GM12878 (cell line): Measurements from ENCODE around the gene HINT2. TPM values are rescaled to one million over a fixed set of nuclear protein-coding genes. Genes with fewer than 3 reads are reported as not detected.

ENCODE experiments used
- ATAC-seq: fragments of 200-7000 bp; cut with Tn5 transposase; 3 replicates; pipeline ENCODE4 v1.9.1; 2020; ENCODE audit warnings: mild to moderate bottlenecking, moderate library complexity
- BruUV-seq: library from RNA; stranded (reverse); fragments of 400-500 nt; replicated peaks from 2 replicates; lab custom pipeline; 2021; lab: Mats Ljungman, UMichigan
- CTCF ChIA-PET: fragments of 300-600 bp; sonication (Branson Sonifier 250); formaldehyde crosslinking; extraction: SDS; loops from one replicate; lab custom pipeline; 2021; ENCODE audit warnings: inconsistent platforms; lab: Yijun Ruan, JAX
- POLR2A ChIA-PET: fragments of 350-600 bp; formaldehyde crosslinking; extraction: SDS; loops from one replicate; lab custom pipeline; 2021; ENCODE audit warnings: inconsistent platforms; lab: Charles Lee
- RAD21 ChIA-PET: fragments of 300-600 bp; sonication (Branson Sonifier 250); formaldehyde crosslinking; loops from one replicate; lab custom pipeline; 2023; ENCODE audit warnings: antibody characterized with exemption; ENCODE audit not compliant: unreplicated experiment; lab: Charles Lee
- SMC1A ChIA-PET: fragments of 300-600 bp; sonication (Branson Sonifier 250); formaldehyde crosslinking; loops from one replicate; lab custom pipeline; 2023; ENCODE audit not compliant: unreplicated experiment, uncharacterized antibody; lab: Charles Lee
- DNase-seq: peaks from one replicate; pipeline ENCODE4 v3.0.0-alpha.2; 2011; ENCODE audit warnings: low read depth, low spot score
- FAIRE-seq: peaks from 3 replicates; lab custom pipeline; 2011; peaks lifted over from hg19 to GRCh38; lab: Jason Lieb, UNC
- H2AFZ ChIP-seq: 2 replicates; pipeline ENCODE4 v1.6.0; 2011; ENCODE audit warnings: low read depth, low read length, control low read depth; ENCODE audit not compliant: control insufficient read depth
- H3K27ac ChIP-seq: 2 replicates; pipeline ENCODE4 v1.5.1; 2011; ENCODE audit warnings: control low read depth; ENCODE audit not compliant: control insufficient read depth, insufficient read depth
- H3K27me3 ChIP-seq, 2 experiments: replicated peaks in 1 of 2; 2 replicates each; pipeline versions ENCODE4 v1.6.0 to v1.6.1; 2011; ENCODE audit warnings: low read length in 1 of 2; ENCODE audit not compliant: control insufficient read depth in 2 of 2, insufficient read depth in 2 of 2
- H3K36me3 ChIP-seq, 2 experiments: 2 replicates each; pipeline ENCODE4 v1.5.1; 2011; ENCODE audit warnings: low read length in 1 of 2; ENCODE audit not compliant: control insufficient read depth in 2 of 2, insufficient read depth in 2 of 2
- H3K4me1 ChIP-seq: 2 replicates; pipeline ENCODE4 v1.6.1; 2011; ENCODE audit warnings: mild to moderate bottlenecking, low read length, moderate library complexity, mixed read lengths; ENCODE audit not compliant: control insufficient read depth, insufficient read depth
- H3K4me2 ChIP-seq: 2 replicates; pipeline ENCODE4 v1.6.0; 2011; ENCODE audit warnings: control low read depth; ENCODE audit not compliant: control insufficient read depth, insufficient read depth
- H3K4me3 ChIP-seq: fragments of 200-600 bp; sonication (generic); 2 replicates; pipeline ENCODE4 v1.5.1; 2016
- H3K79me2 ChIP-seq: 2 replicates; pipeline ENCODE4 v1.6.0; 2011; ENCODE audit warnings: low read length; ENCODE audit not compliant: control insufficient read depth, insufficient read depth
- H3K9ac ChIP-seq: 2 replicates; pipeline ENCODE4 v1.8.0; 2011; ENCODE audit warnings: low read length, control low read depth, mixed read lengths; ENCODE audit not compliant: control insufficient read depth, insufficient read depth
- H3K9me3 ChIP-seq: replicated peaks from 3 replicates; pipeline ENCODE4 v1.5.1; 2011; ENCODE audit warnings: mild to moderate bottlenecking, low read length; ENCODE audit not compliant: control insufficient read depth, insufficient read depth
- H4K20me1 ChIP-seq: 2 replicates; pipeline ENCODE4 v1.6.0; 2011; ENCODE audit not compliant: control insufficient read depth, insufficient read depth
- CEBPZ ChIP-seq: fragments of 150-350 bp; IDR thresholded peaks from 2 replicates; pipeline ENCODE4 v1.6.1; 2016; ENCODE audit warnings: low read depth, low read length
- CHD1 ChIP-seq: IDR thresholded peaks from 2 replicates; pipeline ENCODE4 v1.6.1; 2012; ENCODE audit warnings: low read depth, low read length, improper control_type of control experiment
- CHD4 ChIP-seq: fragments of 200-600 bp; sonication (generic); IDR thresholded peaks from 2 replicates; pipeline ENCODE4 v1.6.1; 2016; ENCODE audit warnings: mild to moderate bottlenecking
- HDAC6 ChIP-seq: fragments of 200-600 bp; sonication (generic); IDR thresholded peaks from one replicate; pipeline ENCODE4 v1.8.0; 2017; ENCODE audit warnings: antibody characterized with exemption; ENCODE audit not compliant: unreplicated experiment
- MTA3 ChIP-seq: IDR thresholded peaks from 2 replicates; pipeline ENCODE4 v1.6.1; 2012; ENCODE audit warnings: low read length, inconsistent platforms, borderline replicate concordance
- POLR2AphosphoS5 ChIP-seq: IDR thresholded peaks from 2 replicates; pipeline ENCODE4 v1.6.1; 2011; ENCODE audit warnings: mild to moderate bottlenecking, low read length, inconsistent platforms
- SP1 ChIP-seq: IDR thresholded peaks from one replicate; pipeline ENCODE4 v1.6.1; 2011; ENCODE audit warnings: low read depth, low read length
- SREBF1 ChIP-seq: IDR thresholded peaks from 2 replicates; pipeline ENCODE4 v1.6.1; 2012; ENCODE audit warnings: mild to moderate bottlenecking, low read length
- STAT3 ChIP-seq: IDR thresholded peaks from 2 replicates; pipeline ENCODE4 v1.6.1; 2011; ENCODE audit warnings: low read depth, low read length, improper control_type of control experiment
- TBL1XR1 ChIP-seq: IDR thresholded peaks from 2 replicates; pipeline ENCODE4 v1.6.1; 2012; ENCODE audit warnings: low read depth, low read length, improper control_type of control experiment
- ZSCAN29 ChIP-seq: fragments of 450-650 bp; IDR thresholded peaks from 2 replicates; pipeline ENCODE4 v1.6.1; 2017; ENCODE audit warnings: mild to moderate bottlenecking, moderate library complexity
- WGBS: methylation state at CpG from one replicate; pipeline ENCODE4 v1.1.6; 2016; ENCODE audit warnings: low lambda C conversion rate; ENCODE audit not compliant: insufficient replicate concordance, insufficient coverage; ENCODE audit errors: missing lambda C conversion rate; 5-methylcytosine and 5-hydroxymethylcytosine counted together
- in situ Hi-C: fragments of 300-500 bp; cut with MboI; formaldehyde crosslinking; loops from 9 replicates; pipeline ENCODE4 v1.14.3; 2018; ENCODE audit warnings: mixed read lengths
- intact Hi-C: fragments of 100-400 bp; cut with micrococcal nuclease; formaldehyde crosslinking; loops from one replicate; pipeline ENCODE4 v1.14.2; 2022; ENCODE audit not compliant: unreplicated experiment
- polyA plus RNA-seq, 11 experiments: library from polyadenylated mRNA; depleted of rRNA in 4 of 11; unstranded in 6 of 11; stranded (reverse) in 5 of 11; fragments of >200 nt; fragmentation: Nextera tagmentation in 4 of 11; fragmentation: Illumina TruSeq in 1 of 11; extraction: Ambion mirVana in 4 of 11; extraction: Trizol in 1 of 11; gene quantifications; 1 replicate in 1 of 11; 2 replicates in 10 of 11; pipeline versions ENCODE4 v1.2.1 to v1.2.3, GENCODE V29; 2011 to 2016; ENCODE audit warnings: inconsistent platforms in 2 of 11, missing spikeins in 2 of 11, low read depth in 1 of 11
- total RNA-seq, 4 experiments: library from RNA; depleted of rRNA in 3 of 4; stranded (reverse); fragments of >200 nt in 3 of 4; fragmentation: Illumina TruSeq in 1 of 4; extraction: Trizol in 1 of 4; gene quantifications; 2 replicates each; pipeline versions ENCODE4 v1.2.1 to v1.2.3, GENCODE V29; 2013 to 2021
- TF ChIP-seq, protein P1 (sequence below): fragments of 450-650 bp; IDR thresholded peaks from 2 replicates; pipeline ENCODE4 v1.6.1; 2018; ENCODE audit warnings: borderline replicate concordance, mild to moderate bottlenecking; ENCODE audit not compliant: partially characterized antibody

HINT2 gene
- total and polyA plus RNA-seq, 10 of the 15 experiments (the other 5 are each of a cell fraction or from before 2014, with no cell fraction given), result 12.1 to 144 (median 51.7) TPM

- TF ChIP-seq SREBF1 (no peak), CHD4 (no peak), HDAC6 (no peak), POLR2AphosphoS5 (no peak), STAT3 (no peak), CHD1 (no peak)
- TF ChIP-seq, all 136 proteins: peak for 0
- no peak for DNase-seq
- no peak overlapping the region for H3K4me3 ChIP-seq
- no peak overlapping the region for H3K27ac ChIP-seq
- ChIA-PET RAD21 (interaction anchor here (1.0 kb wide), 1 partner anchor 34 kb away, joined by 3 read pairs; no protein-coding TSS in a partner anchor), CTCF (interaction anchor here (0.9 to 4.7 kb wide), 10 partner anchors 10 to 110 kb away, joined by 3 to 23 read pairs (median 4); partner anchors contain the start of genes GBA2 and RGP1), POLR2A (interaction anchor here (1.0 kb wide), 1 partner anchor 11 kb away, joined by 3 read pairs; no protein-coding TSS in a partner anchor), SMC1A (interaction anchor here (0.9 to 1.7 kb wide), 5 partner anchors 9 to 124 kb away, joined by 3 to 5 read pairs (median 3); no protein-coding TSS in a partner anchor)
- H3K27me3 ChIP-seq, result no peaks in the 10 kb centered on the region
- ATAC-seq, result no peak
- FAIRE-seq, result no peak
- H3K9me3 ChIP-seq, result no peaks in the 10 kb centered on the region
- H3K4me1 ChIP-seq, result no peaks in the 10 kb centered on the region
- BruUV-seq, result no TSS peak
- H3K9ac ChIP-seq, result no peak overlapping the region
- no peak overlapping the region for H2AFZ ChIP-seq
- in situ Hi-C loops, result no loop called here
- peaks cover 0 to 3% of the 10 kb centered on the region in 2 experiments; a peak in 1 of 4 replicates for H3K36me3 ChIP-seq
- H4K20me1 ChIP-seq, result no peaks in the 10 kb centered on the region
- WGBS, result 100% methylated on average over 1 of the region's 1 CpG
- peaks cover 3% of the 10 kb centered on the region; the same call in 1 of the 2 replicates for H3K79me2 ChIP-seq
- H3K4me2 ChIP-seq, result no peak overlapping the region
- intact Hi-C loops, result no loop called here
Measured at GRCh38 chr9:35771534-35771933, 43.3 kb downstream of the HINT2 start.

DNA sequence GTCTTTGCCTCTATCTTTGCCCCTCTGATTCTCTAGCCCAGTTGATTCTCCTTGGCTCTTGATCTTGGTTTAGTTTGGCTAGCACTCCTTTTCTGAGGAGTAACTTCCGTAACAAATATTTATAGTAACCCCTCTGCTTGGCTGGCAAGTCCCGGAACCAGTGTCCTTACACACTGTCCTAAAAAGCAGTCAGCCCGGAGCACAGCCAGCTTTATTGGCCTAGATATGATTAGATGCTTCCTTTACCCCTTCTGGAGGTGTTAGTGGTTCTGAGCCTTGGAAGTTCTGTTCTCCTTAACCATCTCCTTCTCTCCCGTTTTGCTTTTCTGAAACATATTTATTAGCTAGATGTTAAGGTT, 43.8 kb downstream of the HINT2 start:
- Histone ChIP-seq H3K4me3 (no peak overlapping the region), H3K79me2 (peaks cover 3% of the 10 kb centered on the region; the same call in 1 of the 2 replicates), H3K9me3 (no peaks in the 10 kb centered on the region), H3K27ac (no peak overlapping the region), H3K36me3 (peaks cover 0 to 3% of the 10 kb centered on the region in 2 experiments; a peak in 1 of 4 replicates), H3K27me3 (no peaks in the 10 kb centered on the region), H4K20me1 (no peaks in the 10 kb centered on the region), H3K4me2 (no peak overlapping the region), H2AFZ (no peak overlapping the region), H3K4me1 (no peaks in the 10 kb centered on the region), H3K9ac (no peak overlapping the region)
- FAIRE-seq, result no peak
- 79% methylated on average over 4 of the region's 4 CpGs for WGBS
- in situ Hi-C loops (no loop called here), intact Hi-C loops (no loop called here)
- ChIA-PET CTCF (interaction anchor here (0.6 to 4.7 kb wide), 10 partner anchors 9 to 111 kb away, joined by 3 to 23 read pairs (median 4); partner anchors contain the start of genes GBA2 and RGP1), RAD21 (interaction anchor here (0.6 to 1.0 kb wide), 3 partner anchors 34 to 111 kb away, joined by 3 read pairs; no protein-coding TSS in a partner anchor), POLR2A (interaction anchor here (1.0 kb wide), 1 partner anchor 11 kb away, joined by 3 read pairs; no protein-coding TSS in a partner anchor), SMC1A (interaction anchor here (0.9 to 1.0 kb wide), 3 partner anchors 9 to 124 kb away, joined by 3 to 5 read pairs (median 3); no protein-coding TSS in a partner anchor)
- DNase-seq, result no peak
- ATAC-seq, result no peak
- no TSS peak for BruUV-seq
- TF ChIP-seq, protein P1, sequence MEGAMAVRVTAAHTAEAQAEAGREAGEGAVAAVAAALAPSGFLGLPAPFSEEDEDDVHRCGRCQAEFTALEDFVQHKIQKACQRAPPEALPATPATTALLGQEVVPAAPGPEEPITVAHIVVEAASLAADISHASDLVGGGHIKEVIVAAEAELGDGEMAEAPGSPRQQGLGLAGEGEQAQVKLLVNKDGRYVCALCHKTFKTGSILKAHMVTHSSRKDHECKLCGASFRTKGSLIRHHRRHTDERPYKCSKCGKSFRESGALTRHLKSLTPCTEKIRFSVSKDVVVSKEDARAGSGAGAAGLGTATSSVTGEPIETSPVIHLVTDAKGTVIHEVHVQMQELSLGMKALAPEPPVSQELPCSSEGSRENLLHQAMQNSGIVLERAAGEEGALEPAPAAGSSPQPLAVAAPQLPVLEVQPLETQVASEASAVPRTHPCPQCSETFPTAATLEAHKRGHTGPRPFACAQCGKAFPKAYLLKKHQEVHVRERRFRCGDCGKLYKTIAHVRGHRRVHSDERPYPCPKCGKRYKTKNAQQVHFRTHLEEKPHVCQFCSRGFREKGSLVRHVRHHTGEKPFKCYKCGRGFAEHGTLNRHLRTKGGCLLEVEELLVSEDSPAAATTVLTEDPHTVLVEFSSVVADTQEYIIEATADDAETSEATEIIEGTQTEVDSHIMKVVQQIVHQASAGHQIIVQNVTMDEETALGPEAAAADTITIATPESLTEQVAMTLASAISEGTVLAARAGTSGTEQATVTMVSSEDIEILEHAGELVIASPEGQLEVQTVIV, result no peak
- TF ChIP-seq CEBPZ (no peak), ZSCAN29 (no peak), CHD1 (no peak), SP1 (no peak), TBL1XR1 (no peak), MTA3 (no peak)
